Activated CD4-positive, alpha-beta T cell treated with anti-CD3 and anti-CD28 coated beads, Interleukin-2, amount 50 U/mL, for 24 hours (primary cell): ENCODE results near the gene TMEM45B.
"Not testable (repeated sequence)": the region's sequence is repeated elsewhere in the genome, so short reads cannot be mapped to it uniquely, and the experiment has no call there.

Experiments used
- DNase-seq, 2 donors: peaks; one replicate each; pipeline ENCODE4 v3.0.0-alpha.2; 2020; ENCODE audit warnings: low read depth in 1 of 2, low spot score in 1 of 2

The TMEM45B gene

DNA sequence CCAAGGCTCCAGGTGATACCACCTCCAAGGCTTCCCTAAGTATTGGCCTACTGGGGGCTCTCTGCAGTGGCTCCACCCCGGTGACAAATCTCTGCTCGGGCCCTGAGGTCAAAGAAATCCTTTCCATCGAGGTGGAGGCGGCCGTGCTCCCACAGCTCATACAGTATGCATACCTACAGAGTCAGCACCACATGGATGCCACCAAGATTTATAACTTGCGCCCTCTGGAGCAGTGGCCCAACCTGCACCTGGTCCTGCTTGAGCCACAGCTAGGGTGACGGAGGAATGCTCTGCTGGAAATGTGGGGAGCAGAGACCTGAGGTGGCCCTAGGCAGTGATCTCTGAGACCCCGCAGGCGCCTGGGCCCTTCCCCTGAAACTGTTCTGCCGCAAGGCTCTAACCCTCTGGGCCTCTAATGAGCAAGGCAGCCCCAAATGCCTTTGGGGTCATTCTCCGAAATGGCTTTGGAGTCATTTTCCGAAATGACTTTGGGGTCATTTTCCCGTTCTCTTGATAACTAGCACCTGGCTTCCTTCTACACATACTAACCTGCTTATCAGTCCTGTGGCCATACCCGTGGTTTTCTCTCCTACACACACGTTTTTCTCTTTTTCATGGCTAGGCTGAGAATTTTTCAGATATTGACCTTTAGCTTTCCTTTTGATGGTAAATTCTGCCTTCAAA, 33.9 kb downstream of the TMEM45B start:
- DNase-seq, result no peak

GRCh38 chr11:129852125-129852740, 36.6 kb downstream of the TMEM45B start:
- DNase-seq, result no peak

DNA sequence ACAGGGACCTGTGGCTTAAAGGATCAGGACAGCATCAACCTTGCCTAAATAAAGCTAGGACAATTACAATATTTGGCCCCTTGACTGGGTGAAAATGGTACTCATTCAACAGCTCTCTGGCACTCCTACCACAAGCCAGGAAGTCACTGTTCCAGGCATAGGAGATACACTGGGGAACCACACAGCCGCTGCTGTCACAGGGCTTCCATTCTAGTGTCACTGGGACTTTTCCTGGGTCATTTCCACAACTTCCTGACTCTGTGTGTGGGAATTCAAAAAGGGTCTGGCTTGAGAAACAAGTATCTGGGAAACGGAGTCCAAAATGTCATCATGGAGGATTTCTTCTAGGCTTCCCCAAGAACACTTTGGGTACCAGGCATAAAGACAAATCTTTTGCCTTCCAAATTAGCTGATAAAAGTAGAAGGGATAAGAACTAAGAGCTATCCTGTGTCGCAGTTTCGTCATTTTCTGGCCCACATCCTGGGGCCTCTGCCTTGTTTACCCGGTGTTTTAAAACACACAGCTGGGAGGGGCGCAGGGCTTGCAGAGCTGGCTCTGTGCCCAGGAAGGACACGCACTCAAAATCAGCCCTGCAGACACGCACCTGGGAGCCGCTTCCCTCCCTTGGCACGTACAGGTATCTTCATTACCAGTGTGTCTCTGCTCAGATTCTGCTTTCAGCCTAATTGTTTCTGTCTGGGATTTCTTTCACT, 38.0 kb downstream of the TMEM45B start:
- DNase-seq, result peak in 1 of 2 donors; percentile 21

GRCh38 chr11:129854232-129854805, 38.7 kb downstream of the TMEM45B start:
- no peak for DNase-seq

DNA sequence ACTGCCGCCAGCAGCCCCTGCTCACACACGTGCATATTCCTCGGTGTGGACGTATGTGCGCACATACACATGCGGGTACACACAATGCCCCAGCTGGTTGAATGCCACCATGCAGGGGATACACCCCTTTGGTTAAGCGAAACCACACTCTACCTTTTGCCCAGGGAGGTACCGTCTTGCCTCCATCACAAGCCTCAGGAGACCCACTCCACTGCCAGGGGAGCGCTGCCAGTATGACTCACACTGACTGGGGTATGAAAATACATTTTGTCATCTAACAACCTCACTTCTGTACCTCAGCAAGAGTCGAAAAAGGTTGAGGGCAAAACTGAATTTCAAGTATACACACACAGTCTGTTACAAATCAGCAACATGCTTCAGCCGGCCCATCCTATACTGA, 39.4 kb downstream of the TMEM45B start:
- DNase-seq, result no peak

- DNase-seq, result no peak
Measured at GRCh38 chr11:129856036-129856435, 40.4 kb downstream of the TMEM45B start.

- no peak for DNase-seq
Measured at GRCh38 chr11:129861702-129862522, 46.3 kb downstream of the TMEM45B start.

DNA sequence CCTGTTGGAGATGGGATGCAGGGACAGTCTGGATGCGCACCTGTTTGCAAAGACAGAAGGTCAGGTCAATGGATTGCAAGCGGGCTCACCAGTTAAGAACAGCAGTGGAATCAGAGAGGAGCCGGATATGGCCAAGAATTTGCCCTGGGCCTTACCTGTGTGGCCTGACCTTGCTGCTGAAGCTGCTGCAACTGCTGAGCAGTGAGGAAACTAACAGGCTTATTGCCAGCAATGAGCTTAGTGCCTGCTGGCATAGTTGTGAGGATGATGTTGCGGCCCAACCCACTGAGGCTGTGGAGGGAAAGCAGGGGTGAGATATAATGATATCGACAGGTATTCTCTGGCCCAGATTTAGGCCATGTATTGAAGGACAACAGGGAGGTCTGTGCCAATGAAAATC, 49.2 kb downstream of the TMEM45B start:
- DNase-seq, result no peak

DNA sequence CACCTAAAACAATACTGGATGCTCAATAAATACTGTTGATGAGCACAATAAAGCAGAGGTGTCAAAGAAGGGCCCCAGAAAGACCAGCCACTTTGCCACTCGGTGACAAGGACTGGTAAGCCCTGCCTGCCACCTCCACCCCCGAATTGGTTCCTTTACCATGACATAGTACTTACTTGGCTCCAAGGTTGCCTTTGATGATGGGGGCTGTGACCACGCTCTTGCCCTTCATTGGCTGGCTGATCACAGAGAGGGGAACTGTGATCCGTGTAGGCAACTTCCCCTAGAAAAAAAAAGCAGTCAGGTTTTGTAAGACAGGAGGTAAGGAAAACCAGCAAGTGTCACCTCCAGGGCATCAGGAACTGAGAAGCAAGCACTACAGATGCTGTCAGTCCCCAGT, 50.1 kb downstream of the TMEM45B start:
- DNase-seq, result no peak

GRCh38 chr11:129866311-129866710, 50.7 kb downstream of the TMEM45B start:
- no peak for DNase-seq

DNA sequence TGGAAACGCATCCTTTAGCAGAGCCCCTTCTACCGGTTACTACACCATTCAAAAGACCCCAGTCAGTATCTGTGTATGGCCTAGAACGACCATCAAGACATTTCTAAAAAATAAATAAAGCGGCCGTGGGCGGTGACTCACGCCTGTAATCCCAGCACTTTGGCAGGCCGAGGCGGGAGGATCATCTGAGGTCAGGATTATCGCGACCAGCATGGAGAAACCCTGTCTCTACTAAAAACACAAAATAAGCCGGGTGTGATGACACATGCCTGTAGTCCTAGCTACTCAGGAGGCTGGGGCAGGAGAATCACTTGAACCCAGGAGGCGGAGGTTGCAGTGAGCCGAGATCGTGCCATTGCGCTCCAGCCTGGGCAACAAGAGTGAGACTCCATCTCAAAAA, 53.0 kb downstream of the TMEM45B start:
- DNase-seq, result not testable (repeated sequence)

- DNase-seq, result no peak
Measured at GRCh38 chr11:129871914-129872313, 56.3 kb downstream of the TMEM45B start.

DNA sequence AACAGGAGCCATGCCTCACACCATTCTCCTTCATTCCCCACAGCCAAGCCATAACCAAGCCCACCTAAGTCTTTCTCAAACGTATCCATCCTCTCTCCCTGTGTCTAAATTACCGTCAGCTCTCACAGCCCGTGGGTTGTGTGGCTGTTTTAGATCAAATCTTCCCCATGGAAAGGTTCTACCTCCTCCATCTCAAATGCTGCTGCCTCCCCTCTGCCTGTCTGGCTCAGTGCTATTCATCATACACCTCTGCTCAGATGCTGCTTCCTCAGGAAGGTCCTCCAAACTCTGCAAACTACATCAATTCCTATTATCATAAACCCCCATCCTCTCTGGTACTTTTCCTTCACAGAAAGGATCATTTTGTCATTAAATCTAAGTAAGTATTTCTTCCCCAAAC, 64.7 kb downstream of the TMEM45B start:
- no peak for DNase-seq

DNA sequence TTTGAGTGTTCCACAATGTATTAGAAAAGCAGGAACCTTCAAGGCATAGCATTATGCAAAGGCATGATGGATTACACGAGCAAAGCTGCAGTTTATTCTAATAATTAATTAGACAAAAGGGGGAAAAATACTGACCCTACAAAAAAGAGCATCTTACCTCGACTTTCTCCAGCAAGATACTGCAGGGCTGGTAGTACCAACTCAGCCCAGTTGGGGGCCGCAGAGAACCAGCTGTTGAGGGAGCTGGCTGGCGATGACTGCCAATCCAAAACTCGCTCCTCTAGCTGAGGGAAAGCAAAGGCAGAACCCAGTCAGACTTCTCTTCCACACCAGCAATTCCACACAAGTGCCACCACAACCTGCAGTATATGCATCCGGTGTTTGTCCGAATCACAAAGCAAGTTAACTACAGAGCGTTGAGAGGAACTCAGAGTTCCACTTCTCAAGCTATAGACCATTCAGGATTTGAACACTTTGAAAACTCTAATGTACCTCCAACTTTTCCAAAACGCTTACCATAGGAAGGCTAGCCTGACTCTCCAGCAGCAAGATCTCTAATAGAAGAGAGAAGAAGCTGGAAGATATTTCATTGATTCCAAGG, 66.0 kb downstream of the TMEM45B start:
- peak in 1 of 2 donors; percentile 20 for DNase-seq

DNA sequence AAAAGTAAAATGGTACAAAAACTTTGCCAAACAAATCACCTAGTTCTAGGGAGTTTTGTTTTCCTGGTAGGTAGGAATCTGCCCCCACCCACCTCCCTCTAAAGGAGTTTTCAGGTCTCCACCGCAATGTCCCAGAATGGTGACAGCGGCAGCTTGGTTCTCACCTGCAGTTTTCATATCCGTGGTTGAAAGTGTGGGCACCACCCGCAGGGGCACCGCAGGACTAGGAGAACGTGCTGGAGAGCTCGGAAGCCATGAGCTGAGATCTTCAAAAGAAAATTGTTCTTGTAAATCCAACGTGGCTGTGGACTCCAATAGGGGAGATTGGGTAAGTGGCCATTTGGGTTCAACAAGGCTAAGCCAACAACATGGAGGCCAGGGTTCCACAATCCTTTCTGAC, 68.9 kb downstream of the TMEM45B start:
- DNase-seq, result no peak

GRCh38 chr11:129885381-129885780, 69.7 kb downstream of the TMEM45B start:
- no peak for DNase-seq

- DNase-seq, result no peak
Measured at GRCh38 chr11:129888451-129888850, 72.8 kb downstream of the TMEM45B start.

- peak in 1 of 2 donors; percentile 1 for DNase-seq
Measured at GRCh38 chr11:129894278-129895125, 78.9 kb downstream of the TMEM45B start.

- peak; percentile 80 to 86 for DNase-seq
Measured at GRCh38 chr11:129895126-129896041, 79.7 kb downstream of the TMEM45B start, which contains the start of gene NFRKB. TSS of gene NFRKB (minus strand) at chr11:129895578. CDS start at chr11:129892849, 2,729 bp downstream.
